SK-N-SH (cell line): ENCODE data around the gene ARFGAP1. TPM values are rescaled to one million over a fixed set of nuclear protein-coding genes. Genes with fewer than 3 reads are reported as not detected.

Experiments
- CTCF ChIA-PET: fragments of 300-600, 350-600 bp; formaldehyde crosslinking; extraction: SDS; loops from one replicate; lab custom pipeline; 2021; lab: Yijun Ruan, JAX
- POLR2A ChIA-PET: fragments of 350-600 bp; sonication (Branson Sonifier 250); formaldehyde crosslinking; extraction: SDS; loops from one replicate; lab custom pipeline; 2020; ENCODE audit warnings: antibody characterized with exemption, inconsistent platforms; lab: Yijun Ruan, JAX
- DNase-seq: peaks from one replicate; pipeline ENCODE4 v3.0.0; 2012
- H2AFZ ChIP-seq: fragments of 200-600 bp; sonication (generic); 2 replicates; pipeline ENCODE4 v1.8.1; 2016; ENCODE audit warnings: antibody characterized with exemption, mild to moderate bottlenecking, low read depth
- H3F3A ChIP-seq: fragments of 200-600 bp; sonication (generic); replicated peaks from 2 replicates; pipeline ENCODE3; 2016; ENCODE audit warnings: antibody characterized with exemption, mild to moderate bottlenecking; ENCODE audit not compliant: insufficient read depth
- H3K27ac ChIP-seq, 2 experiments: fragments of 200-500 bp in 1 of 2; fragments of 200-600 bp in 1 of 2; sonication (Bioruptor generic) in 1 of 2; sonication (generic), shearing (Covaris generic) in 1 of 2; 2 replicates each; pipeline versions ENCODE4 v1.5.1 to v1.6.1; 2014 to 2016; ENCODE audit warnings: low read depth in 2 of 2, inconsistent platforms in 1 of 2, low read length in 1 of 2, mild to moderate bottlenecking in 1 of 2, mixed read lengths in 1 of 2
- H3K27me3 ChIP-seq: fragments of 200-600 bp; sonication (generic), shearing (Covaris generic); 2 replicates; pipeline ENCODE4 v1.6.1; 2016; ENCODE audit warnings: mixed run types; ENCODE audit not compliant: insufficient read depth
- H3K36me3 ChIP-seq, 2 experiments: fragments of 200-500 bp in 1 of 2; fragments of 200-600 bp in 1 of 2; sonication (Bioruptor generic) in 1 of 2; sonication (generic) in 1 of 2; replicated peaks in 1 of 2; 2 replicates each; pipeline versions ENCODE3 to v1.5.1; 2014 to 2016; ENCODE audit warnings: low read length in 1 of 2, mild to moderate bottlenecking in 1 of 2; ENCODE audit not compliant: insufficient read depth in 2 of 2, control insufficient read depth in 1 of 2
- H3K4me1 ChIP-seq, 2 experiments: fragments of 200-500 bp in 1 of 2; fragments of 200-600 bp in 1 of 2; sonication (Bioruptor generic) in 1 of 2; sonication (generic), shearing (Covaris generic) in 1 of 2; 2 replicates each; pipeline versions ENCODE4 v1.5.1 to v1.6.1; 2014 to 2016; ENCODE audit warnings: low read depth in 1 of 2, low read length in 1 of 2, mixed run types in 1 of 2; ENCODE audit not compliant: insufficient read depth in 2 of 2, control insufficient read depth in 1 of 2
- H3K4me2 ChIP-seq: fragments of 200-600 bp; sonication (generic), shearing (Covaris generic); 2 replicates; pipeline ENCODE4 v1.6.1; 2017; ENCODE audit warnings: mixed run types
- H3K4me3 ChIP-seq, 2 experiments: fragments of 200-500 bp in 1 of 2; fragments of 200-600 bp in 1 of 2; sonication (Bioruptor generic) in 1 of 2; sonication (generic), shearing (Covaris generic) in 1 of 2; 2 replicates each; pipeline versions ENCODE4 v1.5.1 to v1.8.1; 2014 to 2016; ENCODE audit warnings: low read depth in 2 of 2, inconsistent platforms in 1 of 2, low read length in 1 of 2, mild to moderate bottlenecking in 1 of 2, mixed read lengths in 1 of 2, moderate library complexity in 1 of 2
- H3K79me2 ChIP-seq: fragments of 200-600 bp; sonication (generic); 2 replicates; pipeline ENCODE4 v1.8.1; 2017; ENCODE audit warnings: mild to moderate bottlenecking; ENCODE audit not compliant: insufficient read depth
- H3K9ac ChIP-seq: fragments of 200-600 bp; sonication (generic); 2 replicates; pipeline ENCODE4 v1.6.1; 2017; ENCODE audit warnings: mixed run types
- H3K9me2 ChIP-seq: fragments of 200-600 bp; sonication (generic); 2 replicates; pipeline ENCODE4 v1.6.1; 2017; ENCODE audit warnings: mixed run types
- H3K9me3 ChIP-seq: fragments of 200-600 bp; sonication (generic); 2 replicates; pipeline ENCODE4 v1.6.1; 2017; ENCODE audit warnings: mixed run types, mild to moderate bottlenecking, moderate library complexity
- H4K20me1 ChIP-seq: fragments of 200-600 bp; sonication (generic); 2 replicates; pipeline ENCODE4 v1.6.1; 2017; ENCODE audit warnings: mild to moderate bottlenecking, mixed run types; ENCODE audit not compliant: insufficient read depth
- CTCF ChIP-seq: fragments of 200-600 bp; sonication (generic); IDR thresholded peaks from 2 replicates; pipeline ENCODE4 v1.6.1; 2017; ENCODE audit warnings: antibody characterized with exemption, mild to moderate bottlenecking, moderate library complexity
- ELF1 ChIP-seq: IDR thresholded peaks from 2 replicates; pipeline ENCODE4 v1.4.0; 2012
- FOXM1 ChIP-seq: IDR thresholded peaks from 2 replicates; pipeline ENCODE4 v1.4.0; 2012; ENCODE audit warnings: low read depth, mild to moderate bottlenecking
- GABPA ChIP-seq: IDR thresholded peaks from 2 replicates; pipeline ENCODE4 v1.4.0; 2012; ENCODE audit warnings: low read depth, mild to moderate bottlenecking
- GATA2 ChIP-seq: sonication (generic); formaldehyde crosslinking; IDR thresholded peaks from 2 replicates; pipeline ENCODE4 v1.5.0; 2020; ENCODE audit warnings: mild to moderate bottlenecking, missing genetic modification reagents
- MAX ChIP-seq: IDR thresholded peaks from 2 replicates; pipeline ENCODE4 v1.4.0; 2012; ENCODE audit warnings: low read depth
- MEF2A ChIP-seq: IDR thresholded peaks from 2 replicates; pipeline ENCODE4 v1.4.0; 2012; ENCODE audit warnings: low read depth, borderline replicate concordance
- NRF1 ChIP-seq: IDR thresholded peaks from 2 replicates; pipeline ENCODE4 v1.6.1; 2012; ENCODE audit warnings: low read depth, mild to moderate bottlenecking, low read length
- PBX3 ChIP-seq: IDR thresholded peaks from 2 replicates; pipeline ENCODE4; 2012
- RCOR1 ChIP-seq: fragments of 150-350 bp; IDR thresholded peaks from 2 replicates; pipeline ENCODE4 v1.6.1; 2017; ENCODE audit warnings: antibody characterized with exemption, low read length
- SIN3A ChIP-seq: IDR thresholded peaks from 2 replicates; pipeline ENCODE4 v1.6.1; 2012; ENCODE audit warnings: low read depth, mild to moderate bottlenecking, low read length, moderate library complexity, borderline replicate concordance
- TAF1 ChIP-seq: IDR thresholded peaks from 2 replicates; pipeline ENCODE4 v1.6.1; 2012; ENCODE audit warnings: low read depth, mild to moderate bottlenecking, low read length, moderate library complexity, borderline replicate concordance
- TCF12 ChIP-seq: IDR thresholded peaks from 2 replicates; pipeline ENCODE4 v1.4.0; 2012
- USF2 ChIP-seq: fragments of 150-350 bp; IDR thresholded peaks from 2 replicates; pipeline ENCODE4 v1.6.1; 2017; ENCODE audit warnings: antibody characterized with exemption, low read length, low read depth, borderline replicate concordance
- YY1 ChIP-seq: IDR thresholded peaks from 2 replicates; pipeline ENCODE4 v1.4.0; 2012; ENCODE audit warnings: low read depth, mild to moderate bottlenecking
- ZBTB33 ChIP-seq: IDR thresholded peaks from 2 replicates; pipeline ENCODE4 v1.4.0; 2012; ENCODE audit warnings: low read depth, borderline replicate concordance
- WGBS: methylation state at CpG from one replicate; pipeline ENCODE4 v1.1.6; 2017; ENCODE audit warnings: low lambda C conversion rate; 5-methylcytosine and 5-hydroxymethylcytosine counted together
- polyA plus RNA-seq, 3 experiments: library from polyadenylated mRNA; depleted of rRNA; stranded (reverse); fragments of >200 nt; gene quantifications; 2 replicates each; pipeline ENCODE4 v1.2.3, GENCODE V29; 2012

Gene ARFGAP1
- polyA plus RNA-seq, 1 of the 3 experiments (the other 2 are of a cell fraction), result 72.7 TPM

GRCh38 chr20:63278661-63279060 is 6.0 kb downstream of the ARFGAP1 start:
- H3K79me2 ChIP-seq, result peaks cover 51% of the 10 kb centered on the region
- no peaks in the 10 kb centered on the region for H3K27me3 ChIP-seq
- H3K27ac ChIP-seq, result no peak overlapping the region
- H3K4me3 ChIP-seq, result no peak overlapping the region
- peaks cover 50% of the 10 kb centered on the region for H4K20me1 ChIP-seq
- DNase-seq, result no peak
- ChIA-PET POLR2A (no interaction called here), CTCF (no interaction called here)
- H3F3A ChIP-seq, result no peaks in the 10 kb centered on the region
- H3K9me2 ChIP-seq, result no peaks in the 10 kb centered on the region
- no peak overlapping the region for H2AFZ ChIP-seq
- TF ChIP-seq FOXM1 (no peak), YY1 (no peak), ZBTB33 (no peak), RCOR1 (no peak), MAX (no peak), ELF1 (no peak), USF2 (no peak), TCF12 (no peak), TAF1 (no peak), GABPA (no peak), MEF2A (no peak), GATA2 (CRISPR knock-in tag) (no peak), NRF1 (no peak)
- peaks cover 19 to 73% of the 10 kb centered on the region in 2 experiments for H3K36me3 ChIP-seq
- 89% methylated on average over 12 of the region's 17 CpGs for WGBS
- peaks cover 0 to 12% of the 10 kb centered on the region in 2 experiments; a peak in 2 of 4 replicates for H3K4me1 ChIP-seq
- H3K9me3 ChIP-seq, result no peaks in the 10 kb centered on the region
- H3K4me2 ChIP-seq, result no peak overlapping the region
- no peak overlapping the region for H3K9ac ChIP-seq

- DNase-seq, result no peak
- POLR2A ChIA-PET, result no interaction called here
- no peaks in the 10 kb centered on the region for H3F3A ChIP-seq
- H3K4me1 ChIP-seq, result peaks cover 0 to under 1% of the 10 kb centered on the region in 2 experiments; a peak in 1 of 4 replicates
- peaks cover 19 to 85% of the 10 kb centered on the region in 2 experiments for H3K36me3 ChIP-seq
- peaks cover 37% of the 10 kb centered on the region for H4K20me1 ChIP-seq
- WGBS, result 94% methylated on average over 15 of the region's 15 CpGs
- H3K9ac ChIP-seq, result no peak overlapping the region
- H3K27ac ChIP-seq, result no peak overlapping the region
- H2AFZ ChIP-seq, result no peak overlapping the region
- H3K9me2 ChIP-seq, result no peaks in the 10 kb centered on the region
- H3K4me2 ChIP-seq, result no peak overlapping the region
- TF ChIP-seq PBX3 (no peak), MEF2A (no peak), CTCF (no peak), SIN3A (no peak), GATA2 (CRISPR knock-in tag) (no peak)
- TF ChIP-seq, all 33 proteins: peak for 0
- Histone ChIP-seq H3K4me3 (no peak overlapping the region), H3K9me3 (no peaks in the 10 kb centered on the region), H3K79me2 (peaks cover 38% of the 10 kb centered on the region), H3K27me3 (no peaks in the 10 kb centered on the region)
- CTCF ChIA-PET, result interaction anchor here (0.6 to 3.4 kb wide), 6 partner anchors 11 to 199 kb away, joined by 3 to 14 read pairs (median 4); partner anchors contain the start of gene NKAIN4
These were observed 7.3 kb downstream of the ARFGAP1 start for GRCh38 chr20:63279931-63280330.
